NCI-H1417 (cell line): Measurements from ENCODE around the gene GIPC1.
A peak's percentile ranks its signal among the peaks of the same experiment; 100 is the strongest.

ENCODE experiments used
- DNase-seq, 3 experiments: peaks; one replicate each; lab custom pipeline; 2025; lab: John Stamatoyannopoulos, UW

GIPC1 gene

GRCh38 chr19:14437578-14438140 is 58.3 kb downstream of the GIPC1 start:
- no peak for DNase-seq

GRCh38 chr19:14435320-14436050 is 60.4 kb downstream of the GIPC1 start:
- DNase-seq = no peak

GRCh38 chr19:14434543-14435319 is 61.2 kb downstream of the GIPC1 start:
- no peak for DNase-seq

- DNase-seq = peak; percentile 33 to 88 (median 84)
Measured at GRCh38 chr19:14433554-14434501, 62.1 kb downstream of the GIPC1 start.

- peak; percentile 28 to 84 (median 83) for DNase-seq
Measured at GRCh38 chr19:14432791-14433553, 63.0 kb downstream of the GIPC1 start, which contains the start of gene PKN1. Gene PKN1 (plus strand): TSS chr19:14433306. CDS start chr19:14433522, 216 bp downstream.

- DNase-seq = no peak
Measured at GRCh38 chr19:14430712-14431111, 65.2 kb downstream of the GIPC1 start.

GRCh38 chr19:14428882-14429416 is 67.0 kb downstream of the GIPC1 start:
- no peak for DNase-seq
